HepG2 (cell line): ENCODE results near the gene SYNGR2. TPM values are rescaled to one million over a fixed set of nuclear protein-coding genes. Genes with fewer than 3 reads are reported as not detected.
A peak's percentile ranks its signal among the peaks of the same experiment; 100 is the strongest.

Experiments used
- CCAR2 ChIP-seq: fragments of 200-400 bp; formaldehyde crosslinking; optimal IDR thresholded peaks from 2 replicates; pipeline ENCODE3; 2018; ENCODE audit warnings: low read depth, mild to moderate bottlenecking, low read length, moderate library complexity
- DNMT1 ChIP-seq: sonication (generic); formaldehyde crosslinking; IDR thresholded peaks from 2 replicates; pipeline ENCODE4 v1.5.1; 2020; ENCODE audit warnings: mild to moderate bottlenecking, missing genetic modification reagents
- DR1 ChIP-seq: sonication (generic); formaldehyde crosslinking; IDR thresholded peaks from 2 replicates; pipeline ENCODE4 v1.8.0; 2021; ENCODE audit warnings: mild to moderate bottlenecking, missing genetic modification reagents, inconsistent platforms
- FOSL2 ChIP-seq: sonication (generic); formaldehyde crosslinking; IDR thresholded peaks from 2 replicates; pipeline ENCODE4 v1.4.0; 2020; ENCODE audit warnings: missing genetic modification reagents
- GATAD1 ChIP-seq: IDR thresholded peaks from 2 replicates; pipeline ENCODE4 v1.6.1; 2016; ENCODE audit warnings: missing genetic modification reagents, missing compliant biosample characterization
- HNRNPL ChIP-seq: fragments of 200-400 bp; formaldehyde crosslinking; IDR thresholded peaks from 2 replicates; pipeline ENCODE4 v1.6.1; 2017; ENCODE audit warnings: mild to moderate bottlenecking, low read depth, low read length
- MBNL3 ChIP-seq: fragments of 250-450 bp; sonication (Bioruptor Pico); conservative IDR thresholded peaks from 2 replicates; pipeline ENCODE4 v1.8.0; 2022; ENCODE audit warnings: mild to moderate bottlenecking, inconsistent platforms
- PCBP2 ChIP-seq: fragments of 200-400 bp; formaldehyde crosslinking; optimal IDR thresholded peaks from 2 replicates; pipeline ENCODE3; 2018; ENCODE audit warnings: low read length, low read depth; ENCODE audit not compliant: poor library complexity, severe bottlenecking
- PHF20 ChIP-seq: sonication (generic); formaldehyde crosslinking; IDR thresholded peaks from 2 replicates; pipeline ENCODE4 v1.5.0; 2020; ENCODE audit warnings: mild to moderate bottlenecking, missing genetic modification reagents
- RARG ChIP-seq: sonication (generic); formaldehyde crosslinking; IDR thresholded peaks from 2 replicates; pipeline ENCODE4 v1.4.0; 2020; ENCODE audit warnings: low read depth, mild to moderate bottlenecking, missing genetic modification reagents
- RFX3 ChIP-seq: IDR thresholded peaks from 2 replicates; pipeline ENCODE4 v1.6.1; 2016; ENCODE audit warnings: missing biosample characterization, missing genetic modification reagents
- SALL1 ChIP-seq: sonication (generic); formaldehyde crosslinking; IDR thresholded peaks from 2 replicates; pipeline ENCODE4 v1.8.0; 2022; ENCODE audit warnings: mild to moderate bottlenecking, missing genetic modification reagents
- TAF15 ChIP-seq: fragments of 200-400 bp; formaldehyde crosslinking; IDR thresholded peaks from one replicate; pipeline ENCODE4 v1.6.1; 2018; ENCODE audit warnings: mild to moderate bottlenecking, low read depth, low read length; ENCODE audit not compliant: poor library complexity, severe bottlenecking
- ZNF160 ChIP-seq: sonication (generic); formaldehyde crosslinking; IDR thresholded peaks from 2 replicates; pipeline ENCODE4 v1.8.0; 2022; ENCODE audit warnings: mild to moderate bottlenecking, inconsistent platforms, missing genetic modification reagents
- ZNF468 ChIP-seq: sonication (generic); formaldehyde crosslinking; IDR thresholded peaks from 2 replicates; pipeline ENCODE4 v1.8.0; 2022; ENCODE audit warnings: mild to moderate bottlenecking, moderate library complexity, missing genetic modification reagents
- ZNF562 ChIP-seq: sonication (generic); formaldehyde crosslinking; IDR thresholded peaks from 2 replicates; pipeline ENCODE4 v1.8.0; 2022; ENCODE audit warnings: missing genetic modification reagents, borderline replicate concordance
- ZNF891 ChIP-seq: sonication (generic); formaldehyde crosslinking; IDR thresholded peaks from 2 replicates; pipeline ENCODE4 v1.5.0; 2020; ENCODE audit warnings: mild to moderate bottlenecking, missing genetic modification reagents
- ZSCAN25 ChIP-seq: sonication (generic); formaldehyde crosslinking; IDR thresholded peaks from 2 replicates; pipeline ENCODE4 v1.8.0; 2022; ENCODE audit warnings: mild to moderate bottlenecking, missing genetic modification reagents
- polyA plus RNA-seq, 8 experiments: library from polyadenylated mRNA; depleted of rRNA in 3 of 8; stranded (reverse) in 7 of 8; unstranded in 1 of 8; fragments of >200 nt; fragmentation: Illumina TruSeq in 4 of 8; extraction: Trizol in 4 of 8; gene quantifications; 2 replicates each; pipeline versions ENCODE4 v1.2.1 to v1.2.3, GENCODE V29; 2011 to 2016; ENCODE audit warnings: low read depth in 4 of 8, missing spikeins in 1 of 8, mixed read lengths in 1 of 8; ENCODE audit not compliant: insufficient read depth in 1 of 8
- total RNA-seq, 5 experiments: library from RNA; depleted of rRNA; stranded (reverse); fragments of >200 nt; fragmentation: Illumina TruSeq; extraction: Trizol; gene quantifications; 2 replicates each; pipeline ENCODE4 v1.2.3, GENCODE V29; 2016; ENCODE audit warnings: low read depth in 1 of 5
- TF ChIP-seq, protein P1 (sequence below): IDR thresholded peaks from 2 replicates; pipeline ENCODE4 v1.6.1; 2016; ENCODE audit warnings: mild to moderate bottlenecking, missing biosample characterization, missing genetic modification reagents
- TF ChIP-seq, protein P2 (sequence below): sonication (generic); formaldehyde crosslinking; IDR thresholded peaks from 2 replicates; pipeline ENCODE4 v1.5.0; 2020; ENCODE audit warnings: mild to moderate bottlenecking, missing genetic modification reagents, borderline replicate concordance
- TF ChIP-seq, protein P3 (sequence below): sonication (generic); formaldehyde crosslinking; IDR thresholded peaks from 2 replicates; pipeline ENCODE4 v1.4.0; 2020; ENCODE audit warnings: missing genetic modification reagents

Gene SYNGR2
- total and polyA plus RNA-seq, 2 of the 13 experiments (the other 11 are each of a cell fraction or from before 2014, with no cell fraction given) = 46.7 to 170 TPM

DNA sequence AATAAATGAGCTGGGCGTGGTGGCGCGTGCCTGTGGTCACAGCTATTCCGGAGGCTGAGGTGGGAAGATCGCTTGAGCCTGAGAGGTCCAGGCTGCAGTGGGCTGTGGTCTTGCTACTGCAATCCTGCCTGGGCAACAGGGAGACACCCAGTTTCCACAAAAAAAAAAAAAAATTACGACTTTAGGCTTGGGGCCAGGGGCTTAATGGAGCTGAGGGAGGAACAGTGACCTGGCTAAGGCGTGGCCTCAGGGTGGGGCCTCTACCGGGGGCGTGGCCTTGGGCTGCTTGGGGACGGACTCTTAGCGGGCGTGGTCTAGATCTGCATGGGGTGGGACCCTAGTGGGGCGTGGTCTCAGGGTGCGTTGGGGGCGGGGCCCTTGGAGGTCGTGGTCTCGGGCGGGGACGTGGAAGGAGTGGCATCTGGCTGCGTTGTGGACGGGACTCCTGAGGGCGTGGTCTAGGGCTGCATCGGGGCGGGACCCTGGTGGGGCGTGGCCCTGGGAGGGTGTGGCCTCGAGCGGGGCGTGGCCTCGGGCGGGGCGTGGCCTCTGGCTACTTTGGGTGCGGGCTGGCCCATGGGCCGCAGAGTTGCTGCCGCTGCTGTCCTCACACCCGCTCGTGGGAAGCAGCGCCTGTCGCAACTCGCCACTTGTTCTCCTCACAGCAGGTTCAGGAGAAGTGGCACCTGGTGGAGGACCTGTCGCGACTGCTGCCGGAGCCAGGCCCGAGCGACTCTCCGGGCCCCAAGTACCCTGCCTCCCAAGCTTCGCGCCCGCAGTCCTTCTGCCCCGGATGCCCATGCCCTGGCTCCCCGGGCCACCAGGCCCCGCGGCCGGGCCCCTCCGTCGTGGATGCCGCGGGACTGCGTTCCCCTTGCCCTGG is 28.0 kb upstream of the SYNGR2 start (continued):
- no peak for TF ChIP-seq PCBP2
- no peak for TF ChIP-seq RARG (CRISPR knock-in tag)
- no peak for TF ChIP-seq RFX3 (CRISPR knock-in tag)
- TF ChIP-seq GATAD1 = 0 out of 2 replicates have a peak, but pooled peaks have one; percentile 6
- TF ChIP-seq MBNL3 (CRISPR knock-in tag) = no peak
- no peak; the same call in 1 of the 2 replicates for TF ChIP-seq PHF20 (CRISPR knock-in tag)
- peak; percentile 50; the same call in 1 of the 2 replicates for TF ChIP-seq DR1 (CRISPR knock-in tag)
- no peak for TF ChIP-seq ZNF891 (CRISPR knock-in tag)
- TF ChIP-seq FOSL2 (CRISPR knock-in tag) = no peak
- TF ChIP-seq DNMT1 = no peak; the same call in 1 of the 2 replicates
- TF ChIP-seq ZNF468 = no peak
- no peak for TF ChIP-seq ZSCAN25 (CRISPR knock-in tag)
- no peak for TF ChIP-seq HNRNPL
- TF ChIP-seq ZNF160 (CRISPR knock-in tag) = no peak
- TF ChIP-seq ZNF562 = no peak
- TF ChIP-seq CCAR2 = peak; percentile 46
- TF ChIP-seq, protein P1, sequence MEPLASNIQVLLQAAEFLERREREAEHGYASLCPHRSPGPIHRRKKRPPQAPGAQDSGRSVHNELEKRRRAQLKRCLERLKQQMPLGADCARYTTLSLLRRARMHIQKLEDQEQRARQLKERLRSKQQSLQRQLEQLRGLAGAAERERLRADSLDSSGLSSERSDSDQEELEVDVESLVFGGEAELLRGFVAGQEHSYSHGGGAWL (CRISPR knock-in tag) = no peak
- TF ChIP-seq, protein P2, sequence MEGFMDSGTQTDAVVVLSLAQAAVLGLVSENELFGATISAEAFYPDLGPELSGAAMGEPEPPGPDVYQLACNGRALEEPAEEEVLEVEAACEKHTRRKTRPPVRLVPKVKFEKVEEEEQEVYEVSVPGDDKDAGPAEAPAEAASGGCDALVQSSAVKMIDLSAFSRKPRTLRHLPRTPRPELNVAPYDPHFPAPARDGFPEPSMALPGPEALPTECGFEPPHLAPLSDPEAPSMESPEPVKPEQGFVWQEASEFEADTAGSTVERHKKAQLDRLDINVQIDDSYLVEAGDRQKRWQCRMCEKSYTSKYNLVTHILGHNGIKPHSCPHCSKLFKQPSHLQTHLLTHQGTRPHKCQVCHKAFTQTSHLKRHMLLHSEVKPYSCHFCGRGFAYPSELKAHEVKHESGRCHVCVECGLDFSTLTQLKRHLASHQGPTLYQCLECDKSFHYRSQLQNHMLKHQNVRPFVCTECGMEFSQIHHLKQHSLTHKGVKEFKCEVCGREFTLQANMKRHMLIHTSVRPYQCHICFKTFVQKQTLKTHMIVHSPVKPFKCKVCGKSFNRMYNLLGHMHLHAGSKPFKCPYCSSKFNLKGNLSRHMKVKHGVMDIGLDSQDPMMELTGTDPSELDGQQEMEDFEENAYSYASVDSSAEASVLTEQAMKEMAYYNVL (CRISPR knock-in tag) = no peak
- no peak for TF ChIP-seq TAF15
- TF ChIP-seq, protein P3, sequence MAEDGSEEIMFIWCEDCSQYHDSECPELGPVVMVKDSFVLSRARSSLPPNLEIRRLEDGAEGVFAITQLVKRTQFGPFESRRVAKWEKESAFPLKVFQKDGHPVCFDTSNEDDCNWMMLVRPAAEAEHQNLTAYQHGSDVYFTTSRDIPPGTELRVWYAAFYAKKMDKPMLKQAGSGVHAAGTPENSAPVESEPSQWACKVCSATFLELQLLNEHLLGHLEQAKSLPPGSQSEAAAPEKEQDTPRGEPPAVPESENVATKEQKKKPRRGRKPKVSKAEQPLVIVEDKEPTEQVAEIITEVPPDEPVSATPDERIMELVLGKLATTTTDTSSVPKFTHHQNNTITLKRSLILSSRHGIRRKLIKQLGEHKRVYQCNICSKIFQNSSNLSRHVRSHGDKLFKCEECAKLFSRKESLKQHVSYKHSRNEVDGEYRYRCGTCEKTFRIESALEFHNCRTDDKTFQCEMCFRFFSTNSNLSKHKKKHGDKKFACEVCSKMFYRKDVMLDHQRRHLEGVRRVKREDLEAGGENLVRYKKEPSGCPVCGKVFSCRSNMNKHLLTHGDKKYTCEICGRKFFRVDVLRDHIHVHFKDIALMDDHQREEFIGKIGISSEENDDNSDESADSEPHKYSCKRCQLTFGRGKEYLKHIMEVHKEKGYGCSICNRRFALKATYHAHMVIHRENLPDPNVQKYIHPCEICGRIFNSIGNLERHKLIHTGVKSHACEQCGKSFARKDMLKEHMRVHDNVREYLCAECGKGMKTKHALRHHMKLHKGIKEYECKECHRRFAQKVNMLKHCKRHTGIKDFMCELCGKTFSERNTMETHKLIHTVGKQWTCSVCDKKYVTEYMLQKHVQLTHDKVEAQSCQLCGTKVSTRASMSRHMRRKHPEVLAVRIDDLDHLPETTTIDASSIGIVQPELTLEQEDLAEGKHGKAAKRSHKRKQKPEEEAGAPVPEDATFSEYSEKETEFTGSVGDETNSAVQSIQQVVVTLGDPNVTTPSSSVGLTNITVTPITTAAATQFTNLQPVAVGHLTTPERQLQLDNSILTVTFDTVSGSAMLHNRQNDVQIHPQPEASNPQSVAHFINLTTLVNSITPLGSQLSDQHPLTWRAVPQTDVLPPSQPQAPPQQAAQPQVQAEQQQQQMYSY (CRISPR knock-in tag) = peak; percentile 95
- TF ChIP-seq SALL1 (CRISPR knock-in tag) = peak; percentile 74
